Thyroid gland (tissue), 4 donors: Measurements from ENCODE around the gene LSP1.

ENCODE experiments used
- CTCF ChIP-seq, 6 experiments: fragments of 200-600 bp in 3 of 6; fragments of 450-650 bp in 3 of 6; sonication (generic) in 3 of 6; IDR thresholded peaks; one replicate each; pipeline ENCODE4 v1.5.1; 2016 to 2019; ENCODE audit warnings: antibody characterized with exemption in 6 of 6, mild to moderate bottlenecking in 2 of 6, inconsistent platforms in 1 of 6, moderate library complexity in 1 of 6
- POLR2A ChIP-seq, 2 donors: fragments of 450-650 bp; IDR thresholded peaks; one replicate each; pipeline ENCODE4 v1.6.1; 2017; ENCODE audit warnings: antibody characterized with exemption in 2 of 2, mild to moderate bottlenecking in 2 of 2, moderate library complexity in 1 of 2

- TF ChIP-seq CTCF (IDR thresholded peaks at IDR 0.05), result no peak
- no peak for TF ChIP-seq POLR2A (IDR thresholded peaks at IDR 0.05)
These were observed 31.3 kb upstream of the LSP1 start for GRCh38 chr11:1821562-1821961.
